Body of pancreas (tissue), 4 donors: ENCODE results near the gene NELFA. TPM values are rescaled to one million over a fixed set of nuclear protein-coding genes. Genes with fewer than 3 reads are reported as not detected.

Experiments used
- ATAC-seq: fragments of 150-250 bp; one replicate; pipeline ENCODE4 v1.9.1; 2016
- DNase-seq, 4 donors: peaks; one replicate each; pipeline ENCODE4 v3.0.0-alpha.2; 2019
- H3K27ac ChIP-seq, 4 donors: fragments of 200-600 bp; sonication (generic); 1 replicate in 3 of 4; 2 replicates in 1 of 4; pipeline versions ENCODE4 v1.5.1 to v1.6.1; 2016 to 2019; ENCODE audit warnings: mild to moderate bottlenecking in 1 of 4, mixed read lengths in 1 of 4, moderate library complexity in 1 of 4
- H3K27me3 ChIP-seq, 2 donors: fragments of 200-600 bp; sonication (generic); one replicate each; pipeline ENCODE4 v1.6.0; 2016; ENCODE audit warnings: mild to moderate bottlenecking in 1 of 2
- H3K36me3 ChIP-seq, 2 donors: fragments of 200-600 bp; sonication (generic); replicated peaks in 1 of 2; 2 replicates each; pipeline ENCODE4 v1.5.1; 2016; ENCODE audit warnings: low read depth in 2 of 2; ENCODE audit not compliant: insufficient read depth in 1 of 2
- H3K4me1 ChIP-seq: fragments of 200-600 bp; sonication (generic); one replicate; pipeline ENCODE4 v1.6.0; 2016
- H3K4me3 ChIP-seq, 2 donors: fragments of 200-600 bp; sonication (generic); 1 replicate in 1 of 2; 2 replicates in 1 of 2; pipeline ENCODE4 v1.5.1; 2016 to 2019
- H3K9me3 ChIP-seq, 3 donors: fragments of 200-600 bp; sonication (generic); 1 replicate in 2 of 3; 2 replicates in 1 of 3; pipeline ENCODE4 v1.5.1; 2016
- POLR2A ChIP-seq, 3 donors: fragments of 450-650 bp; IDR thresholded peaks; one replicate each; pipeline ENCODE4 v1.6.1; 2016; ENCODE audit warnings: antibody characterized with exemption in 3 of 3, mild to moderate bottlenecking in 2 of 3
- WGBS, 2 donors: methylation state at CpG; one replicate each; pipeline ENCODE4 v1.1.5; 2017; 5-methylcytosine and 5-hydroxymethylcytosine counted together
- intact Hi-C: fragments of 100-400 bp; cut with DNase I; formaldehyde crosslinking; loops from one replicate; pipeline ENCODE4 v1.15.1; 2023
- microRNA counts, 2 donors: library from miRNA; unstranded; fragments of <30 nt; microRNA quantifications; one replicate each; lab custom pipeline; 2017
- microRNA-seq, 2 donors: library from miRNA; unstranded; fragments of <30 nt; microRNA quantifications; one replicate each; pipeline ENCODE4, GENCODE V29; 2016; ENCODE audit warnings: borderline number of aligned reads in 2 of 2, borderline replicate concordance in 2 of 2
- small RNA-seq: library from RNA; depleted of rRNA; stranded (forward); fragments of <200 nt; gene quantifications from one replicate; pipeline ENCODE3, GENCODE V24; 2016
- total RNA-seq, 2 donors: library from RNA; depleted of rRNA; stranded (reverse); fragments of >200 nt; gene quantifications; one replicate each; pipeline ENCODE4 v1.1.0, GENCODE V29; 2016
- TF ChIP-seq, protein P1 (sequence below), 7 experiments: fragments of 450-650 bp in 4 of 7; fragments of 200-600 bp in 3 of 7; sonication (generic) in 3 of 7; IDR thresholded peaks; one replicate each; pipeline ENCODE4 v1.5.1; 2016 to 2019; ENCODE audit warnings: antibody characterized with exemption in 7 of 7

The NELFA gene
- total RNA-seq, 2 donors from 2014 or later, result 19.7 to 74.5 TPM

DNA sequence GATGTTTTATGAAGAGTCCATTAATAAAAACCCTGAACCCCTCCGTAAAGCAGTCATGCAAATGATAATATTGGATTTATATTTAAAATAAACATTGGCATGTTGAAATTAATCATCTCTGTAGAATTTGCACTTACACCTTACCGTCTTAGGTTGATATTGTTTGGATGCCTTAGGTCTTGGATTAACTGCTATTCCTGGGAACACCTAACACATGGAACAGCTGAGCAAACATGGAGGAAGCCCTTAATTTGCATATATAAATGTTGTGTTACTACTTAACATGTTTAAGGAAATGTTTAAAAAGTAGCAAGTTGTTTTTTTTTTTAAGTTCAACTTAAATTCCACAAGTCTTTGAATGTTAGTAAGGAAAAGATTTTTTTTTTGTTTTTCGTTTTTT lies 75.1 kb downstream of the NELFA start:
- no peaks in the 10 kb centered on the region for H3K9me3 ChIP-seq
- peaks cover 17% of the 10 kb centered on the region for H3K4me1 ChIP-seq
- intact Hi-C loops, result no loop called here
- H3K4me3 ChIP-seq, result no peak overlapping the region
- DNase-seq (peak; percentile 20 to 76 (median 44)), ATAC-seq (peak; percentile 84)
- TF ChIP-seq POLR2A (IDR thresholded peaks at IDR 0.05), result no peak
- TF ChIP-seq, protein P1, sequence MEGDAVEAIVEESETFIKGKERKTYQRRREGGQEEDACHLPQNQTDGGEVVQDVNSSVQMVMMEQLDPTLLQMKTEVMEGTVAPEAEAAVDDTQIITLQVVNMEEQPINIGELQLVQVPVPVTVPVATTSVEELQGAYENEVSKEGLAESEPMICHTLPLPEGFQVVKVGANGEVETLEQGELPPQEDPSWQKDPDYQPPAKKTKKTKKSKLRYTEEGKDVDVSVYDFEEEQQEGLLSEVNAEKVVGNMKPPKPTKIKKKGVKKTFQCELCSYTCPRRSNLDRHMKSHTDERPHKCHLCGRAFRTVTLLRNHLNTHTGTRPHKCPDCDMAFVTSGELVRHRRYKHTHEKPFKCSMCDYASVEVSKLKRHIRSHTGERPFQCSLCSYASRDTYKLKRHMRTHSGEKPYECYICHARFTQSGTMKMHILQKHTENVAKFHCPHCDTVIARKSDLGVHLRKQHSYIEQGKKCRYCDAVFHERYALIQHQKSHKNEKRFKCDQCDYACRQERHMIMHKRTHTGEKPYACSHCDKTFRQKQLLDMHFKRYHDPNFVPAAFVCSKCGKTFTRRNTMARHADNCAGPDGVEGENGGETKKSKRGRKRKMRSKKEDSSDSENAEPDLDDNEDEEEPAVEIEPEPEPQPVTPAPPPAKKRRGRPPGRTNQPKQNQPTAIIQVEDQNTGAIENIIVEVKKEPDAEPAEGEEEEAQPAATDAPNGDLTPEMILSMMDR (IDR thresholded peaks at IDR 0.05), result no peak
- WGBS, 2 donors, result 37 to 48% methylated on average over 3 of the region's 3 CpGs
- peak overlapping the region; percentile 25 to 69 (median 35) for H3K27ac ChIP-seq
- H3K27me3 ChIP-seq, result no peaks in the 10 kb centered on the region
- peaks cover 0 to 2% of the 10 kb centered on the region in 2 donors for H3K36me3 ChIP-seq

DNA sequence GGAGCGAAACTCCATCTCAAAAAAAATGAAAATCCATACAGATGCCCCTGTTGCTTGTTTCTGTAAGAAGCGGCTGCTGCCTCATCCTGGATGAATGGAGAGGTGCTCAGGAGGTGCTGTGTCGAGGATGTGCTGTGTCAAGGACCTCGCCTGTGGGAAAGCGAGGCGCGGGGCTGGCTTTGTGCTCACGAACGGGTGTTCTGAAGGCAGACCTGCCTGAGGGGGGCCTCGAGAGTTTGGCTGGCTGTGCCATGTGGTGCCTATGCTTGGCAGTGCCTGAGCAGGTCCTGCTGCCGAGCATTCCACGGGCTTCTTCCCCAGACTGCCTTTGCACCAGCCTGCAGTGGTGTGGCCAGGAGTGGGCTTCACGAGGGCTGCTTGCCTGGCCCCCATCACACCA lies 76.0 kb downstream of the NELFA start:
- Histone ChIP-seq H3K27ac (peak overlapping the region; percentile 25 to 69 (median 35)), H3K9me3 (no peaks in the 10 kb centered on the region), H3K4me3 (no peak overlapping the region), H3K36me3 (peaks cover 0 to 2% of the 10 kb centered on the region in 2 donors), H3K4me1 (peaks cover 16% of the 10 kb centered on the region), H3K27me3 (no peaks in the 10 kb centered on the region)
- intact Hi-C loops, result no loop called here
- WGBS, 2 donors, result 85 to 99% methylated on average over 7 to 13 of the region's 13 CpGs
- no peak for ATAC-seq
- peak in 1 of 4 donors; percentile 18 for DNase-seq
- TF ChIP-seq, protein P1 (IDR thresholded peaks at IDR 0.05), result no peak
- TF ChIP-seq POLR2A (IDR thresholded peaks at IDR 0.05), result no peak

MicroRNAs within 50 kb of the gene (microRNA counts, 767-probe panel; counts per million panel counts)
- microRNA hsa-miR-943 (lab: Ali Mortazavi, UCI), result 0 to 736 counts per million in 2 donors

Small RNA genes lying within 50 kb of the gene (microRNA-seq; reads per million reads assigned to microRNA genes)
- gene MIR943, result 0 to 0.47 reads per million in 2 donors

Small RNA genes lying within 50 kb of the gene (small RNA-seq; reads per million reads assigned to genes)
- gene SCARNA22, result 10.7 reads per million, percentile 92 among the genes with 10 or more reads in this experiment

Other genes with a start within 250 kb of the NELFA start
- gene FGFR3, start 215.7 kb downstream of the NELFA start, total RNA-seq, result 100 to 1,000 TPM; 114 to 196 TPM
- 10 to 100 TPM; 23.3 to 52.4 TPM for gene LETM1, start 152.8 kb downstream of the NELFA start, total RNA-seq
- gene NSD2, start 137.6 kb downstream of the NELFA start, total RNA-seq, result 10 to 100 TPM; 38.1 to 40.2 TPM
- gene NAT8L, start 50.4 kb upstream of the NELFA start, total RNA-seq, result 10 to 100 TPM in 1 of 2 donors, 1 to 10 TPM in 1; 3.6 to 18.8 TPM
- 10 to 100 TPM in 1 of 2 donors, 1 to 10 TPM in 1; 7.3 to 11.9 TPM for gene HAUS3, start 233.1 kb upstream of the NELFA start, total RNA-seq
- 1 to 10 TPM; 4.9 to 5.9 TPM for gene POLN, start 233.1 kb upstream of the NELFA start, total RNA-seq